Measurements from ENCODE around the gene DNAH10.

Gene DNAH10

GRCh38 chr12:123726962-123727361 is 35.1 kb upstream of the DNAH10 start:
- no peak for DNase-seq (ENCODE audit: low spot score in 2 of 2)
- Histone ChIP-seq H3K9me3 (no peaks in the 10 kb centered on the region), H3K4me1 (no peaks in the 10 kb centered on the region), H3K27me3 (ENCODE audit: low read depth) (no peaks in the 10 kb centered on the region), H3K36me3 (replicated peaks) (peaks cover 41% of the 10 kb centered on the region), H3K4me3 (no peak overlapping the region)
- in situ Hi-C loops (cut with MboI; ENCODE audit: low sequenced_read_pairs), result no loop called here

- in situ Hi-C loops (cut with MboI; ENCODE audit: low sequenced_read_pairs), result no loop called here
- no peak overlapping the region for H3K4me3 ChIP-seq
- H3K9me3 ChIP-seq, result no peaks in the 10 kb centered on the region
- H3K4me1 ChIP-seq, result no peaks in the 10 kb centered on the region
- peaks cover 38% of the 10 kb centered on the region for H3K36me3 ChIP-seq (replicated peaks)
- DNase-seq (ENCODE audit: low spot score in 2 of 2), result no peak
- H3K27me3 ChIP-seq (ENCODE audit: low read depth), result no peaks in the 10 kb centered on the region
Measured at GRCh38 chr12:123727878-123728277, 34.2 kb upstream of the DNAH10 start.

GRCh38 chr12:123731596-123731995 is 30.5 kb upstream of the DNAH10 start:
- in situ Hi-C loops (cut with MboI; ENCODE audit: low sequenced_read_pairs), result no loop called here
- Histone ChIP-seq H3K36me3 (replicated peaks) (peaks cover 57% of the 10 kb centered on the region), H3K9me3 (no peaks in the 10 kb centered on the region), H3K4me3 (no peak overlapping the region), H3K4me1 (no peaks in the 10 kb centered on the region), H3K27me3 (ENCODE audit: low read depth) (no peaks in the 10 kb centered on the region)
- no peak for DNase-seq (ENCODE audit: low spot score in 2 of 2)

- H3K27me3 ChIP-seq (ENCODE audit: low read depth), result no peaks in the 10 kb centered on the region
- H3K4me1 ChIP-seq, result no peaks in the 10 kb centered on the region
- no peak for DNase-seq (ENCODE audit: low spot score in 2 of 2)
- in situ Hi-C loops (cut with MboI; ENCODE audit: low sequenced_read_pairs), result no loop called here
- peaks cover 59% of the 10 kb centered on the region for H3K36me3 ChIP-seq (replicated peaks)
- no peak overlapping the region for H3K4me3 ChIP-seq
- H3K9me3 ChIP-seq, result no peaks in the 10 kb centered on the region
Measured at GRCh38 chr12:123732251-123732650, 29.9 kb upstream of the DNAH10 start.

GRCh38 chr12:123733229-123733628 is 28.9 kb upstream of the DNAH10 start:
- H3K36me3 ChIP-seq (replicated peaks), result peaks cover 61% of the 10 kb centered on the region
- no peak for DNase-seq (ENCODE audit: low spot score in 2 of 2)
- H3K4me3 ChIP-seq, result no peak overlapping the region
- no peaks in the 10 kb centered on the region for H3K9me3 ChIP-seq
- H3K27me3 ChIP-seq (ENCODE audit: low read depth), result no peaks in the 10 kb centered on the region
- H3K4me1 ChIP-seq, result no peaks in the 10 kb centered on the region
- in situ Hi-C loops (cut with MboI; ENCODE audit: low sequenced_read_pairs), result no loop called here

GRCh38 chr12:123734268-123734667 is 27.8 kb upstream of the DNAH10 start:
- Histone ChIP-seq H3K27me3 (ENCODE audit: low read depth) (no peaks in the 10 kb centered on the region), H3K4me3 (no peak overlapping the region), H3K36me3 (replicated peaks) (peaks cover 71% of the 10 kb centered on the region), H3K4me1 (no peaks in the 10 kb centered on the region), H3K9me3 (no peaks in the 10 kb centered on the region)
- in situ Hi-C loops (cut with MboI; ENCODE audit: low sequenced_read_pairs), result no loop called here
- no peak for DNase-seq (ENCODE audit: low spot score in 2 of 2)

GRCh38 chr12:123741937-123742572 is 20.0 kb upstream of the DNAH10 start:
- no peak for DNase-seq (ENCODE audit: low spot score in 2 of 2)
- no peaks in the 10 kb centered on the region for H3K4me1 ChIP-seq
- in situ Hi-C loops (cut with MboI; ENCODE audit: low sequenced_read_pairs), result no loop called here
- no peaks in the 10 kb centered on the region for H3K9me3 ChIP-seq
- H3K27me3 ChIP-seq (ENCODE audit: low read depth), result no peaks in the 10 kb centered on the region
- peaks cover 66% of the 10 kb centered on the region for H3K36me3 ChIP-seq (replicated peaks)
- H3K4me3 ChIP-seq, result no peak overlapping the region

- DNase-seq (ENCODE audit: low spot score in 2 of 2), result no peak
- H3K36me3 ChIP-seq (replicated peaks), result peaks cover 56% of the 10 kb centered on the region
Measured at GRCh38 chr12:123743002-123743401, 19.1 kb upstream of the DNAH10 start.

GRCh38 chr12:123744836-123745235 is 17.3 kb upstream of the DNAH10 start:
- in situ Hi-C loops (cut with MboI; ENCODE audit: low sequenced_read_pairs), result no loop called here

More at GRCh38 chr12:123743002-123743401, 19.1 kb upstream of the DNAH10 start:
- in situ Hi-C loops (cut with MboI; ENCODE audit: low sequenced_read_pairs), result no loop called here
- Histone ChIP-seq H3K4me1 (no peaks in the 10 kb centered on the region), H3K9me3 (no peaks in the 10 kb centered on the region), H3K4me3 (no peak overlapping the region), H3K27me3 (ENCODE audit: low read depth) (no peaks in the 10 kb centered on the region)

GRCh38 chr12:123747309-123747708 is 14.8 kb upstream of the DNAH10 start:
- Histone ChIP-seq H3K36me3 (replicated peaks) (peaks cover 50% of the 10 kb centered on the region), H3K4me3 (no peak overlapping the region), H3K4me1 (no peaks in the 10 kb centered on the region), H3K9me3 (no peaks in the 10 kb centered on the region; the same call in 1 of the 2 replicates), H3K27me3 (ENCODE audit: low read depth) (no peaks in the 10 kb centered on the region)
- in situ Hi-C loops (cut with MboI; ENCODE audit: low sequenced_read_pairs), result no loop called here
- DNase-seq (ENCODE audit: low spot score in 2 of 2), result no peak

More at GRCh38 chr12:123744836-123745235, 17.3 kb upstream of the DNAH10 start:
- Histone ChIP-seq H3K27me3 (ENCODE audit: low read depth) (no peaks in the 10 kb centered on the region), H3K4me1 (no peaks in the 10 kb centered on the region), H3K4me3 (no peak overlapping the region), H3K36me3 (replicated peaks) (peaks cover 58% of the 10 kb centered on the region), H3K9me3 (no peaks in the 10 kb centered on the region)
- DNase-seq (ENCODE audit: low spot score in 2 of 2), result peak in 1 of 2 experiments; percentile 17

- no peaks in the 10 kb centered on the region for H3K4me1 ChIP-seq
- no peak for DNase-seq (ENCODE audit: low spot score in 2 of 2)
- in situ Hi-C loops (cut with MboI; ENCODE audit: low sequenced_read_pairs), result no loop called here
- no peak overlapping the region for H3K4me3 ChIP-seq
- no peaks in the 10 kb centered on the region; the same call in 1 of the 2 replicates for H3K9me3 ChIP-seq
- H3K27me3 ChIP-seq (ENCODE audit: low read depth), result no peaks in the 10 kb centered on the region
- H3K36me3 ChIP-seq (replicated peaks), result peaks cover 53% of the 10 kb centered on the region
Measured at GRCh38 chr12:123748161-123748560, 13.9 kb upstream of the DNAH10 start.

GRCh38 chr12:123748661-123749060 is 13.4 kb upstream of the DNAH10 start:
- in situ Hi-C loops (cut with MboI; ENCODE audit: low sequenced_read_pairs), result no loop called here
- Histone ChIP-seq H3K4me3 (no peak overlapping the region), H3K36me3 (replicated peaks) (peaks cover 54% of the 10 kb centered on the region), H3K9me3 (no peaks in the 10 kb centered on the region; the same call in 1 of the 2 replicates), H3K27me3 (ENCODE audit: low read depth) (no peaks in the 10 kb centered on the region), H3K4me1 (no peaks in the 10 kb centered on the region)
- no peak for DNase-seq (ENCODE audit: low spot score in 2 of 2)

- no peaks in the 10 kb centered on the region for H3K27me3 ChIP-seq (ENCODE audit: low read depth)
- H3K4me3 ChIP-seq, result no peak overlapping the region
- H3K4me1 ChIP-seq, result no peaks in the 10 kb centered on the region
- peaks cover 56% of the 10 kb centered on the region for H3K36me3 ChIP-seq (replicated peaks)
- DNase-seq (ENCODE audit: low spot score in 2 of 2), result no peak
- in situ Hi-C loops (cut with MboI; ENCODE audit: low sequenced_read_pairs), result no loop called here
- H3K9me3 ChIP-seq, result no peaks in the 10 kb centered on the region; the same call in 1 of the 2 replicates
Measured at GRCh38 chr12:123749355-123749754, 12.7 kb upstream of the DNAH10 start.

GRCh38 chr12:123750159-123750656 is 11.9 kb upstream of the DNAH10 start:
- H3K4me3 ChIP-seq, result no peak overlapping the region
- peaks cover 49% of the 10 kb centered on the region for H3K36me3 ChIP-seq (replicated peaks)
- no peak for DNase-seq (ENCODE audit: low spot score in 2 of 2)
- no peaks in the 10 kb centered on the region for H3K4me1 ChIP-seq
- H3K27me3 ChIP-seq (ENCODE audit: low read depth), result no peaks in the 10 kb centered on the region
- H3K9me3 ChIP-seq, result no peaks in the 10 kb centered on the region; the same call in 1 of the 2 replicates
- in situ Hi-C loops (cut with MboI; ENCODE audit: low sequenced_read_pairs), result no loop called here

Data from HAP-1 (cell line).